GM23338 (cell line): ENCODE measurements around the gene VWDE. TPM values are rescaled to one million over a fixed set of nuclear protein-coding genes. Genes with fewer than 3 reads are reported as not detected.

Source experiments
- ATAC-seq: fragments of 200-7000 bp; cut with Tn5 transposase; 3 replicates; pipeline ENCODE4 v1.9.1; 2020
- DNase-seq: peaks from one replicate; pipeline ENCODE4 v3.0.0-alpha.2; 2015; ENCODE audit warnings: low spot score
- H2AFZ ChIP-seq: fragments of 200-600 bp; sonication (generic); 2 replicates; pipeline ENCODE4 v1.8.0; 2016; ENCODE audit warnings: antibody characterized with exemption, mild to moderate bottlenecking, moderate library complexity
- H3F3A ChIP-seq: fragments of 200-600 bp; sonication (generic); replicated peaks from 2 replicates; pipeline ENCODE4 v1.8.0; 2017; ENCODE audit warnings: antibody characterized with exemption, mixed run types, low read depth
- H3K27ac ChIP-seq: fragments of 200-600 bp; sonication (generic); 2 replicates; pipeline ENCODE4 v1.6.1; 2016; ENCODE audit warnings: low read depth
- H3K27me3 ChIP-seq: fragments of 200-600 bp; sonication (generic); 2 replicates; pipeline ENCODE4 v1.8.0; 2016; ENCODE audit warnings: mild to moderate bottlenecking, mixed run types, moderate library complexity; ENCODE audit not compliant: insufficient read depth
- H3K36me3 ChIP-seq: fragments of 200-600 bp; sonication (generic); 2 replicates; pipeline ENCODE4 v1.8.0; 2016; ENCODE audit warnings: mild to moderate bottlenecking; ENCODE audit not compliant: insufficient read depth
- H3K4me1 ChIP-seq: fragments of 200-600 bp; sonication (generic); 2 replicates; pipeline ENCODE4 v1.8.0; 2016; ENCODE audit warnings: mild to moderate bottlenecking, moderate library complexity; ENCODE audit not compliant: insufficient read depth
- H3K4me2 ChIP-seq: fragments of 200-600 bp; sonication (generic); 2 replicates; pipeline ENCODE4 v1.7.1; 2017; ENCODE audit warnings: mixed run types
- H3K4me3 ChIP-seq: fragments of 200-600 bp; sonication (generic); 2 replicates; pipeline ENCODE4 v1.6.1; 2016; ENCODE audit warnings: mixed run types
- H3K79me2 ChIP-seq: fragments of 200-600 bp; sonication (generic); replicated peaks from 2 replicates; pipeline ENCODE4 v1.8.0; 2017; ENCODE audit warnings: mild to moderate bottlenecking; ENCODE audit not compliant: insufficient read depth
- H3K9me2 ChIP-seq: fragments of 200-600 bp; sonication (generic); 2 replicates; pipeline ENCODE4 v1.8.0; 2017; ENCODE audit not compliant: insufficient read depth
- H4K20me1 ChIP-seq: fragments of 200-600 bp; sonication (generic); replicated peaks from 2 replicates; pipeline ENCODE4 v1.8.0; 2017; ENCODE audit warnings: mild to moderate bottlenecking; ENCODE audit not compliant: insufficient read depth
- H3K27ac Mint-ChIP-seq: 2 replicates; pipeline ENCODE4 v1.8.0; 2020; ENCODE audit warnings: inconsistent platforms, mild to moderate bottlenecking, moderate library complexity, mixed read lengths
- H3K27me3 Mint-ChIP-seq: 3 replicates; pipeline ENCODE4 v1.8.0; 2022; ENCODE audit warnings: low read depth, mild to moderate bottlenecking, moderate library complexity, mixed read lengths, inconsistent platforms; ENCODE audit not compliant: insufficient read depth, poor library complexity
- H3K36me3 Mint-ChIP-seq: 3 replicates; pipeline ENCODE4 v1.8.0; 2021; ENCODE audit warnings: low read depth, mild to moderate bottlenecking, inconsistent platforms, moderate library complexity, mixed read lengths
- H3K4me1 Mint-ChIP-seq: 3 replicates; pipeline ENCODE4 v1.8.0; 2020; ENCODE audit warnings: mild to moderate bottlenecking, inconsistent platforms, mixed read lengths
- H3K4me3 Mint-ChIP-seq: 3 replicates; pipeline ENCODE4 v1.8.0; 2021; ENCODE audit warnings: moderate library complexity, mild to moderate bottlenecking, inconsistent platforms, mixed read lengths
- H3K9me3 Mint-ChIP-seq: 3 replicates; pipeline ENCODE4 v1.8.0; 2020; ENCODE audit warnings: moderate library complexity, mild to moderate bottlenecking, inconsistent platforms, mixed read lengths
- CREB1 ChIP-seq: fragments of 250-450 bp; sonication (Bioruptor Pico); IDR thresholded peaks from 2 replicates; pipeline ENCODE4 v1.5.0; 2020; ENCODE audit warnings: low read depth, mild to moderate bottlenecking, moderate library complexity
- EZH2 ChIP-seq: fragments of 200-600 bp; sonication (generic); IDR thresholded peaks from one replicate; pipeline ENCODE4 v1.8.0; 2017; ENCODE audit warnings: antibody characterized with exemption, mild to moderate bottlenecking, low read depth; ENCODE audit not compliant: unreplicated experiment
- EZH2phosphoT487 ChIP-seq: fragments of 200-600 bp; sonication (generic); IDR thresholded peaks from one replicate; pipeline ENCODE4 v1.8.1; 2018; ENCODE audit warnings: antibody characterized with exemption; ENCODE audit not compliant: unreplicated experiment
- JUNB ChIP-seq: IDR thresholded peaks from one replicate; pipeline ENCODE4 v1.6.1; 2016; ENCODE audit warnings: antibody characterized with exemption; ENCODE audit not compliant: unreplicated experiment
- NANOG ChIP-seq: IDR thresholded peaks from 2 replicates; pipeline ENCODE4 v1.6.1; 2016; ENCODE audit warnings: antibody characterized with exemption, borderline replicate concordance
- POLR2AphosphoS5 ChIP-seq: IDR thresholded peaks from 2 replicates; pipeline ENCODE4 v1.6.1; 2016; ENCODE audit warnings: antibody characterized with exemption, low read depth
- STAT1 ChIP-seq: IDR thresholded peaks from one replicate; pipeline ENCODE4 v1.6.1; 2016; ENCODE audit warnings: antibody characterized with exemption; ENCODE audit not compliant: unreplicated experiment
- ZNF114 ChIP-seq: fragments of 250-450 bp; sonication (Bioruptor Pico); IDR thresholded peaks from 2 replicates; pipeline ENCODE4 v1.5.0; 2020; ENCODE audit warnings: mild to moderate bottlenecking, moderate library complexity
- ZNF331 ChIP-seq: fragments of 250-450 bp; sonication (Bioruptor Pico); IDR thresholded peaks from 2 replicates; pipeline ENCODE4 v1.5.0; 2020; ENCODE audit warnings: low read depth, mild to moderate bottlenecking, moderate library complexity
- polyA plus RNA-seq: library from polyadenylated mRNA; unstranded; fragments of >200 nt; fragmentation: Nextera tagmentation; extraction: Ambion mirVana; gene quantifications from 2 replicates; pipeline ENCODE4 v1.2.1, GENCODE V29; 2016
- total RNA-seq: library from RNA; depleted of rRNA; stranded (reverse); fragments of >200 nt; shearing (Covaris generic); gene quantifications from 2 replicates; pipeline ENCODE4 v1.2.3, GENCODE V29; 2014
- TF ChIP-seq, protein P1 (sequence below): IDR thresholded peaks from one replicate; pipeline ENCODE4 v1.6.1; 2018; ENCODE audit warnings: antibody characterized with exemption; ENCODE audit not compliant: unreplicated experiment
- TF ChIP-seq, protein P2 (sequence below), 2 experiments: fragments of 200-600 bp in 1 of 2; sonication (generic) in 1 of 2; conservative IDR thresholded peaks; 2 replicates each; pipeline versions ENCODE4 v1.5.1 to v1.6.1; 2016 to 2017; ENCODE audit warnings: antibody characterized with exemption in 2 of 2, low read depth in 2 of 2, mild to moderate bottlenecking in 2 of 2, moderate library complexity in 1 of 2
- TF ChIP-seq, protein P3 (sequence below): IDR thresholded peaks from 2 replicates; pipeline ENCODE4 v1.6.1; 2016; ENCODE audit warnings: antibody characterized with exemption
- TF ChIP-seq, protein P4 (sequence below): fragments of 250-450 bp; sonication (Bioruptor Pico); IDR thresholded peaks from 2 replicates; pipeline ENCODE4 v1.5.0; 2020; ENCODE audit warnings: mild to moderate bottlenecking, moderate library complexity

The VWDE gene
- total and polyA plus RNA-seq, 2 experiments from 2014 or later, result 24.6 to 45.5 TPM

DNA sequence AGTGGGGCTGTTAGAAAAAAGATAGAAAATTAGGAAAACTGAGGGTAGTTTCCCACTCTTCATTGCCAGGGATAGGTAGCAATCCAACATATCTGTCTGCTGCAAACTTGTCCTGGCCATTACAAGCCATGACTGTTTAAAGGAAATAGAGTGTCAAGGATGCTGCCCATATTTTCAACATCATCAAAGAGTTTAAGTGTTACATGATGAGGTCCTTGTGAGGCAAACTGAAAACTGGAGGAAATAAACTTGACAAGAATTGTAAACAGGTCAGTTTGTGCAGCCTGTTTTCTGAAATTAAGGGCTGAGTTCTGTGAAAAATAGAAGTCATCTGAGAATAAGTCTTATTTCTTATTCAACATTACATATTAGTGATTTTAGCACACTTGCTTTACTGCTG is 78.0 kb downstream of the VWDE start:
- H3K27me3 Mint-ChIP-seq, result no peaks in the 10 kb centered on the region

More for the DNA sequence above, 78.0 kb downstream of the VWDE start:
- Histone ChIP-seq H3K9me2 (no peaks in the 10 kb centered on the region), H2AFZ (no peak overlapping the region), H3K4me2 (no peak overlapping the region), H3K4me3 (no peak overlapping the region), H3K27me3 (no peaks in the 10 kb centered on the region), H3F3A (0 out of 2 replicates have a peak, but pooled peaks cover 3% of the 10 kb centered on the region), H3K36me3 (no peaks in the 10 kb centered on the region), H3K79me2 (no peaks in the 10 kb centered on the region), H4K20me1 (no peaks in the 10 kb centered on the region), H3K4me1 (peaks cover 40% of the 10 kb centered on the region), H3K27ac (no peak overlapping the region)
- H3K4me3 Mint-ChIP-seq, result no peak overlapping the region
- peaks cover 49% of the 10 kb centered on the region for H3K4me1 Mint-ChIP-seq
- no peak for ATAC-seq
- H3K27ac Mint-ChIP-seq, result no peak overlapping the region
- H3K36me3 Mint-ChIP-seq, result peaks cover 25% of the 10 kb centered on the region
- DNase-seq, result no peak
- H3K9me3 Mint-ChIP-seq, result no peaks in the 10 kb centered on the region
- TF ChIP-seq CREB1 (CRISPR knock-in tag) (no peak), ZNF331 (CRISPR knock-in tag) (no peak), JUNB (no peak), EZH2phosphoT487 (no peak), POLR2AphosphoS5 (no peak), EZH2 (no peak), ZNF114 (CRISPR knock-in tag) (no peak), STAT1 (no peak), NANOG (no peak)
- TF ChIP-seq, protein P1, sequence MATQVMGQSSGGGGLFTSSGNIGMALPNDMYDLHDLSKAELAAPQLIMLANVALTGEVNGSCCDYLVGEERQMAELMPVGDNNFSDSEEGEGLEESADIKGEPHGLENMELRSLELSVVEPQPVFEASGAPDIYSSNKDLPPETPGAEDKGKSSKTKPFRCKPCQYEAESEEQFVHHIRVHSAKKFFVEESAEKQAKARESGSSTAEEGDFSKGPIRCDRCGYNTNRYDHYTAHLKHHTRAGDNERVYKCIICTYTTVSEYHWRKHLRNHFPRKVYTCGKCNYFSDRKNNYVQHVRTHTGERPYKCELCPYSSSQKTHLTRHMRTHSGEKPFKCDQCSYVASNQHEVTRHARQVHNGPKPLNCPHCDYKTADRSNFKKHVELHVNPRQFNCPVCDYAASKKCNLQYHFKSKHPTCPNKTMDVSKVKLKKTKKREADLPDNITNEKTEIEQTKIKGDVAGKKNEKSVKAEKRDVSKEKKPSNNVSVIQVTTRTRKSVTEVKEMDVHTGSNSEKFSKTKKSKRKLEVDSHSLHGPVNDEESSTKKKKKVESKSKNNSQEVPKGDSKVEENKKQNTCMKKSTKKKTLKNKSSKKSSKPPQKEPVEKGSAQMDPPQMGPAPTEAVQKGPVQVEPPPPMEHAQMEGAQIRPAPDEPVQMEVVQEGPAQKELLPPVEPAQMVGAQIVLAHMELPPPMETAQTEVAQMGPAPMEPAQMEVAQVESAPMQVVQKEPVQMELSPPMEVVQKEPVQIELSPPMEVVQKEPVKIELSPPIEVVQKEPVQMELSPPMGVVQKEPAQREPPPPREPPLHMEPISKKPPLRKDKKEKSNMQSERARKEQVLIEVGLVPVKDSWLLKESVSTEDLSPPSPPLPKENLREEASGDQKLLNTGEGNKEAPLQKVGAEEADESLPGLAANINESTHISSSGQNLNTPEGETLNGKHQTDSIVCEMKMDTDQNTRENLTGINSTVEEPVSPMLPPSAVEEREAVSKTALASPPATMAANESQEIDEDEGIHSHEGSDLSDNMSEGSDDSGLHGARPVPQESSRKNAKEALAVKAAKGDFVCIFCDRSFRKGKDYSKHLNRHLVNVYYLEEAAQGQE, result no peak
- TF ChIP-seq, protein P2, sequence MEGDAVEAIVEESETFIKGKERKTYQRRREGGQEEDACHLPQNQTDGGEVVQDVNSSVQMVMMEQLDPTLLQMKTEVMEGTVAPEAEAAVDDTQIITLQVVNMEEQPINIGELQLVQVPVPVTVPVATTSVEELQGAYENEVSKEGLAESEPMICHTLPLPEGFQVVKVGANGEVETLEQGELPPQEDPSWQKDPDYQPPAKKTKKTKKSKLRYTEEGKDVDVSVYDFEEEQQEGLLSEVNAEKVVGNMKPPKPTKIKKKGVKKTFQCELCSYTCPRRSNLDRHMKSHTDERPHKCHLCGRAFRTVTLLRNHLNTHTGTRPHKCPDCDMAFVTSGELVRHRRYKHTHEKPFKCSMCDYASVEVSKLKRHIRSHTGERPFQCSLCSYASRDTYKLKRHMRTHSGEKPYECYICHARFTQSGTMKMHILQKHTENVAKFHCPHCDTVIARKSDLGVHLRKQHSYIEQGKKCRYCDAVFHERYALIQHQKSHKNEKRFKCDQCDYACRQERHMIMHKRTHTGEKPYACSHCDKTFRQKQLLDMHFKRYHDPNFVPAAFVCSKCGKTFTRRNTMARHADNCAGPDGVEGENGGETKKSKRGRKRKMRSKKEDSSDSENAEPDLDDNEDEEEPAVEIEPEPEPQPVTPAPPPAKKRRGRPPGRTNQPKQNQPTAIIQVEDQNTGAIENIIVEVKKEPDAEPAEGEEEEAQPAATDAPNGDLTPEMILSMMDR (conservative IDR thresholded peaks at IDR 0.05; ENCODE audit: low read depth in 2 of 2), result no peak
- TF ChIP-seq, protein P3, sequence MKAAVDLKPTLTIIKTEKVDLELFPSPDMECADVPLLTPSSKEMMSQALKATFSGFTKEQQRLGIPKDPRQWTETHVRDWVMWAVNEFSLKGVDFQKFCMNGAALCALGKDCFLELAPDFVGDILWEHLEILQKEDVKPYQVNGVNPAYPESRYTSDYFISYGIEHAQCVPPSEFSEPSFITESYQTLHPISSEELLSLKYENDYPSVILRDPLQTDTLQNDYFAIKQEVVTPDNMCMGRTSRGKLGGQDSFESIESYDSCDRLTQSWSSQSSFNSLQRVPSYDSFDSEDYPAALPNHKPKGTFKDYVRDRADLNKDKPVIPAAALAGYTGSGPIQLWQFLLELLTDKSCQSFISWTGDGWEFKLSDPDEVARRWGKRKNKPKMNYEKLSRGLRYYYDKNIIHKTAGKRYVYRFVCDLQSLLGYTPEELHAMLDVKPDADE, result no peak
- TF ChIP-seq, protein P4, sequence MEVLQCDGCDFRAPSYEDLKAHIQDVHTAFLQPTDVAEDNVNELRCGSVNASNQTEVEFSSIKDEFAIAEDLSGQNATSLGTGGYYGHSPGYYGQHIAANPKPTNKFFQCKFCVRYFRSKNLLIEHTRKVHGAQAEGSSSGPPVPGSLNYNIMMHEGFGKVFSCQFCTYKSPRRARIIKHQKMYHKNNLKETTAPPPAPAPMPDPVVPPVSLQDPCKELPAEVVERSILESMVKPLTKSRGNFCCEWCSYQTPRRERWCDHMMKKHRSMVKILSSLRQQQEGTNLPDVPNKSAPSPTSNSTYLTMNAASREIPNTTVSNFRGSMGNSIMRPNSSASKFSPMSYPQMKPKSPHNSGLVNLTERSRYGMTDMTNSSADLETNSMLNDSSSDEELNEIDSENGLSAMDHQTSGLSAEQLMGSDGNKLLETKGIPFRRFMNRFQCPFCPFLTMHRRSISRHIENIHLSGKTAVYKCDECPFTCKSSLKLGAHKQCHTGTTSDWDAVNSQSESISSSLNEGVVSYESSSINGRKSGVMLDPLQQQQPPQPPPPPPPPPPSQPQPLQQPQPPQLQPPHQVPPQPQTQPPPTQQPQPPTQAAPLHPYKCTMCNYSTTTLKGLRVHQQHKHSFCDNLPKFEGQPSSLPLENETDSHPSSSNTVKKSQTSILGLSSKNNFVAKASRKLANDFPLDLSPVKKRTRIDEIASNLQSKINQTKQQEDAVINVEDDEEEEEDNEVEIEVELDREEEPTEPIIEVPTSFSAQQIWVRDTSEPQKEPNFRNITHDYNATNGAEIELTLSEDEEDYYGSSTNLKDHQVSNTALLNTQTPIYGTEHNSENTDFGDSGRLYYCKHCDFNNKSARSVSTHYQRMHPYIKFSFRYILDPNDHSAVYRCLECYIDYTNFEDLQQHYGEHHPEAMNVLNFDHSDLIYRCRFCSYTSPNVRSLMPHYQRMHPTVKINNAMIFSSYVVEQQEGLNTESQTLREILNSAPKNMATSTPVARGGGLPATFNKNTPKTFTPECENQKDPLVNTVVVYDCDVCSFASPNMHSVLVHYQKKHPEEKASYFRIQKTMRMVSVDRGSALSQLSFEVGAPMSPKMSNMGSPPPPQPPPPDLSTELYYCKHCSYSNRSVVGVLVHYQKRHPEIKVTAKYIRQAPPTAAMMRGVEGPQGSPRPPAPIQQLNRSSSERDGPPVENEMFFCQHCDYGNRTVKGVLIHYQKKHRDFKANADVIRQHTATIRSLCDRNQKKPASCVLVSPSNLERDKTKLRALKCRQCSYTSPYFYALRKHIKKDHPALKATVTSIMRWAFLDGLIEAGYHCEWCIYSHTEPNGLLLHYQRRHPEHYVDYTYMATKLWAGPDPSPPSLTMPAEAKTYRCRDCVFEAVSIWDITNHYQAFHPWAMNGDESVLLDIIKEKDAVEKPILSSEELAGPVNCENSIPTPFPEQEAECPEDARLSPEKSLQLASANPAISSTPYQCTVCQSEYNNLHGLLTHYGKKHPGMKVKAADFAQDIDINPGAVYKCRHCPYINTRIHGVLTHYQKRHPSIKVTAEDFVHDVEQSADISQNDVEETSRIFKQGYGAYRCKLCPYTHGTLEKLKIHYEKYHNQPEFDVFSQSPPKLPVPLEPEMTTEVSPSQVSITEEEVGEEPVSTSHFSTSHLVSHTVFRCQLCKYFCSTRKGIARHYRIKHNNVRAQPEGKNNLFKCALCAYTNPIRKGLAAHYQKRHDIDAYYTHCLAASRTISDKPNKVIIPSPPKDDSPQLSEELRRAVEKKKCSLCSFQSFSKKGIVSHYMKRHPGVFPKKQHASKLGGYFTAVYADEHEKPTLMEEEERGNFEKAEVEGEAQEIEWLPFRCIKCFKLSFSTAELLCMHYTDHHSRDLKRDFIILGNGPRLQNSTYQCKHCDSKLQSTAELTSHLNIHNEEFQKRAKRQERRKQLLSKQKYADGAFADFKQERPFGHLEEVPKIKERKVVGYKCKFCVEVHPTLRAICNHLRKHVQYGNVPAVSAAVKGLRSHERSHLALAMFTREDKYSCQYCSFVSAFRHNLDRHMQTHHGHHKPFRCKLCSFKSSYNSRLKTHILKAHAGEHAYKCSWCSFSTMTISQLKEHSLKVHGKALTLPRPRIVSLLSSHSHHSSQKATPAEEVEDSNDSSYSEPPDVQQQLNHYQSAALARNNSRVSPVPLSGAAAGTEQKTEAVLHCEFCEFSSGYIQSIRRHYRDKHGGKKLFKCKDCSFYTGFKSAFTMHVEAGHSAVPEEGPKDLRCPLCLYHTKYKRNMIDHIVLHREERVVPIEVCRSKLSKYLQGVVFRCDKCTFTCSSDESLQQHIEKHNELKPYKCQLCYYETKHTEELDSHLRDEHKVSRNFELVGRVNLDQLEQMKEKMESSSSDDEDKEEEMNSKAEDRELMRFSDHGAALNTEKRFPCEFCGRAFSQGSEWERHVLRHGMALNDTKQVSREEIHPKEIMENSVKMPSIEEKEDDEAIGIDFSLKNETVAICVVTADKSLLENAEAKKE (CRISPR knock-in tag), result no peak
